NCI-H2227 treated with DMSO at 0.1 percent for 48 hours (cell line): ENCODE data around the gene ZNF736.
A peak's percentile ranks its signal among the peaks of the same experiment; 100 is the strongest.
"Not testable (repeated sequence)": the region's sequence is repeated elsewhere in the genome, so short reads cannot be mapped to it uniquely, and the experiment has no call there.

Experiments used
- DNase-seq: peaks from one replicate; lab custom pipeline; 2025; lab: John Stamatoyannopoulos, UW

ZNF736 gene

GRCh38 chr7:64313740-64314491 lies at the start of gene ZNF736:
Gene ZNF736, plus strand, starts transcription at chr7:64313961. Its CDS starts 190 bp downstream, at chr7:64314151.
- peak; percentile 94 for DNase-seq

GRCh38 chr7:64266341-64266919 lies 47.3 kb upstream of the ZNF736 start:
- no peak for DNase-seq

- no peak for DNase-seq
Measured at GRCh38 chr7:64277630-64278029, 36.1 kb upstream of the ZNF736 start.

GRCh38 chr7:64294701-64295420 lies 18.9 kb upstream of the ZNF736 start:
- DNase-seq = no peak

GRCh38 chr7:64297418-64297817 lies 16.3 kb upstream of the ZNF736 start:
- DNase-seq = not testable (repeated sequence)

- DNase-seq = no peak
Measured at GRCh38 chr7:64300641-64301405, 12.9 kb upstream of the ZNF736 start.

- DNase-seq = peak; percentile 97
Measured at GRCh38 chr7:64307254-64308015, 6.3 kb upstream of the ZNF736 start.

GRCh38 chr7:64308016-64308270 lies 5.8 kb upstream of the ZNF736 start:
- no peak for DNase-seq

GRCh38 chr7:64310426-64310825 lies 3.3 kb upstream of the ZNF736 start:
- no peak for DNase-seq

GRCh38 chr7:64312826-64313225 lies 935 bp upstream of the ZNF736 start:
- no peak for DNase-seq

GRCh38 chr7:64314566-64314965 lies 805 bp downstream of the ZNF736 start:
- DNase-seq = no peak

- DNase-seq = not testable (repeated sequence)
Measured at GRCh38 chr7:64316031-64316742, 2.4 kb downstream of the ZNF736 start.

GRCh38 chr7:64320547-64321513 lies 7.1 kb downstream of the ZNF736 start:
- DNase-seq = no peak

- DNase-seq = not testable (repeated sequence)
Measured at GRCh38 chr7:64324166-64324565, 10.4 kb downstream of the ZNF736 start.

- not testable (repeated sequence) for DNase-seq
Measured at GRCh38 chr7:64348713-64349210, 35.0 kb downstream of the ZNF736 start.

GRCh38 chr7:64359543-64359942 lies 45.8 kb downstream of the ZNF736 start:
- DNase-seq = no peak

- no peak for DNase-seq
Measured at GRCh38 chr7:64371116-64371515, 57.4 kb downstream of the ZNF736 start.

GRCh38 chr7:64373017-64373416 lies 59.3 kb downstream of the ZNF736 start:
- DNase-seq = no peak

GRCh38 chr7:64400401-64400800 lies 86.6 kb downstream of the ZNF736 start:
- no peak for DNase-seq
